GM12878 (cell line): ENCODE measurements around the gene SPN. TPM values are rescaled to one million over a fixed set of nuclear protein-coding genes. Genes with fewer than 3 reads are reported as not detected.
A peak's percentile ranks its signal among the peaks of the same experiment; 100 is the strongest.
"Not testable (repeated sequence)": the region's sequence is repeated elsewhere in the genome, so short reads cannot be mapped to it uniquely, and the experiment has no call there.

Experiments used
- ATAC-seq: fragments of 200-7000 bp; cut with Tn5 transposase; 3 replicates; pipeline ENCODE4 v1.9.1; 2020; ENCODE audit warnings: mild to moderate bottlenecking, moderate library complexity
- BruUV-seq: library from RNA; stranded (reverse); fragments of 400-500 nt; replicated peaks from 2 replicates; lab custom pipeline; 2021; lab: Mats Ljungman, UMichigan
- CTCF ChIA-PET: fragments of 300-600 bp; sonication (Branson Sonifier 250); formaldehyde crosslinking; extraction: SDS; loops from one replicate; lab custom pipeline; 2021; ENCODE audit warnings: inconsistent platforms; lab: Yijun Ruan, JAX
- POLR2A ChIA-PET: fragments of 350-600 bp; formaldehyde crosslinking; extraction: SDS; loops from one replicate; lab custom pipeline; 2021; ENCODE audit warnings: inconsistent platforms; lab: Charles Lee
- RAD21 ChIA-PET: fragments of 300-600 bp; sonication (Branson Sonifier 250); formaldehyde crosslinking; loops from one replicate; lab custom pipeline; 2023; ENCODE audit warnings: antibody characterized with exemption; ENCODE audit not compliant: unreplicated experiment; lab: Charles Lee
- SMC1A ChIA-PET: fragments of 300-600 bp; sonication (Branson Sonifier 250); formaldehyde crosslinking; loops from one replicate; lab custom pipeline; 2023; ENCODE audit not compliant: unreplicated experiment, uncharacterized antibody; lab: Charles Lee
- DNase-seq: peaks from one replicate; pipeline ENCODE4 v3.0.0-alpha.2; 2011; ENCODE audit warnings: low read depth, low spot score
- FAIRE-seq: peaks from 3 replicates; lab custom pipeline; 2011; peaks lifted over from hg19 to GRCh38; lab: Jason Lieb, UNC
- H2AFZ ChIP-seq: 2 replicates; pipeline ENCODE4 v1.6.0; 2011; ENCODE audit warnings: low read depth, low read length, control low read depth; ENCODE audit not compliant: control insufficient read depth
- H3K27ac ChIP-seq: 2 replicates; pipeline ENCODE4 v1.5.1; 2011; ENCODE audit warnings: control low read depth; ENCODE audit not compliant: control insufficient read depth, insufficient read depth
- H3K27me3 ChIP-seq, 2 experiments: replicated peaks in 1 of 2; 2 replicates each; pipeline versions ENCODE4 v1.6.0 to v1.6.1; 2011; ENCODE audit warnings: low read length in 1 of 2; ENCODE audit not compliant: control insufficient read depth in 2 of 2, insufficient read depth in 2 of 2
- H3K36me3 ChIP-seq, 2 experiments: 2 replicates each; pipeline ENCODE4 v1.5.1; 2011; ENCODE audit warnings: low read length in 1 of 2; ENCODE audit not compliant: control insufficient read depth in 2 of 2, insufficient read depth in 2 of 2
- H3K4me1 ChIP-seq: 2 replicates; pipeline ENCODE4 v1.6.1; 2011; ENCODE audit warnings: mild to moderate bottlenecking, low read length, moderate library complexity, mixed read lengths; ENCODE audit not compliant: control insufficient read depth, insufficient read depth
- H3K4me2 ChIP-seq: 2 replicates; pipeline ENCODE4 v1.6.0; 2011; ENCODE audit warnings: control low read depth; ENCODE audit not compliant: control insufficient read depth, insufficient read depth
- H3K4me3 ChIP-seq: fragments of 200-600 bp; sonication (generic); 2 replicates; pipeline ENCODE4 v1.5.1; 2016
- H3K79me2 ChIP-seq: 2 replicates; pipeline ENCODE4 v1.6.0; 2011; ENCODE audit warnings: low read length; ENCODE audit not compliant: control insufficient read depth, insufficient read depth
- H3K9ac ChIP-seq: 2 replicates; pipeline ENCODE4 v1.8.0; 2011; ENCODE audit warnings: low read length, control low read depth, mixed read lengths; ENCODE audit not compliant: control insufficient read depth, insufficient read depth
- H3K9me3 ChIP-seq: replicated peaks from 3 replicates; pipeline ENCODE4 v1.5.1; 2011; ENCODE audit warnings: mild to moderate bottlenecking, low read length; ENCODE audit not compliant: control insufficient read depth, insufficient read depth
- H4K20me1 ChIP-seq: 2 replicates; pipeline ENCODE4 v1.6.0; 2011; ENCODE audit not compliant: control insufficient read depth, insufficient read depth
- DPF2 ChIP-seq: fragments of 450-650 bp; IDR thresholded peaks from 2 replicates; pipeline ENCODE4 v1.6.1; 2017; ENCODE audit warnings: mild to moderate bottlenecking
- IKZF2 ChIP-seq, 2 experiments: fragments of 450-650 bp; IDR thresholded peaks; 2 replicates each; pipeline ENCODE4 v1.6.1; 2017; ENCODE audit warnings: mild to moderate bottlenecking in 2 of 2, moderate library complexity in 2 of 2
- MTA2 ChIP-seq: fragments of 450-650 bp; IDR thresholded peaks from 2 replicates; pipeline ENCODE4 v1.6.1; 2016; ENCODE audit warnings: low read depth, mild to moderate bottlenecking, moderate library complexity
- RAD51 ChIP-seq: fragments of 450-650 bp; IDR thresholded peaks from 2 replicates; pipeline ENCODE4 v1.6.1; 2016; ENCODE audit warnings: moderate library complexity, mild to moderate bottlenecking, inconsistent platforms
- SMARCA5 ChIP-seq: fragments of 450-650 bp; IDR thresholded peaks from 2 replicates; pipeline ENCODE4 v1.6.1; 2017; ENCODE audit warnings: mild to moderate bottlenecking
- WGBS: methylation state at CpG from one replicate; pipeline ENCODE4 v1.1.6; 2016; ENCODE audit warnings: low lambda C conversion rate; ENCODE audit not compliant: insufficient replicate concordance, insufficient coverage; ENCODE audit errors: missing lambda C conversion rate; 5-methylcytosine and 5-hydroxymethylcytosine counted together
- in situ Hi-C: fragments of 300-500 bp; cut with MboI; formaldehyde crosslinking; loops from 9 replicates; pipeline ENCODE4 v1.14.3; 2018; ENCODE audit warnings: mixed read lengths
- intact Hi-C: fragments of 100-400 bp; cut with micrococcal nuclease; formaldehyde crosslinking; loops from one replicate; pipeline ENCODE4 v1.14.2; 2022; ENCODE audit not compliant: unreplicated experiment
- polyA plus RNA-seq, 11 experiments: library from polyadenylated mRNA; depleted of rRNA in 4 of 11; unstranded in 6 of 11; stranded (reverse) in 5 of 11; fragments of >200 nt; fragmentation: Nextera tagmentation in 4 of 11; fragmentation: Illumina TruSeq in 1 of 11; extraction: Ambion mirVana in 4 of 11; extraction: Trizol in 1 of 11; gene quantifications; 1 replicate in 1 of 11; 2 replicates in 10 of 11; pipeline versions ENCODE4 v1.2.1 to v1.2.3, GENCODE V29; 2011 to 2016; ENCODE audit warnings: inconsistent platforms in 2 of 11, missing spikeins in 2 of 11, low read depth in 1 of 11
- total RNA-seq, 4 experiments: library from RNA; depleted of rRNA in 3 of 4; stranded (reverse); fragments of >200 nt in 3 of 4; fragmentation: Illumina TruSeq in 1 of 4; extraction: Trizol in 1 of 4; gene quantifications; 2 replicates each; pipeline versions ENCODE4 v1.2.1 to v1.2.3, GENCODE V29; 2013 to 2021

The SPN gene
- total and polyA plus RNA-seq, 10 of the 15 experiments (the other 5 are each of a cell fraction or from before 2014, with no cell fraction given): 16.2 to 173 (median 92.7) TPM

- ChIA-PET SMC1A (interaction anchor here (0.6 to 4.1 kb wide), 7 partner anchors 8 to 56 kb away, joined by 3 to 52 read pairs (median 4); partner anchors contain the start of gene SPN), CTCF (interaction anchor here (0.5 to 5.0 kb wide), 6 partner anchors 8 to 154 kb away, joined by 3 to 25 read pairs (median 4); partner anchors contain the start of genes QPRT and SPN), POLR2A (interaction anchor here (0.6 to 4.8 kb wide), 8 partner anchors 8 to 997 kb away, joined by 3 to 62 read pairs (median 6); partner anchors contain the start of genes PRR14 and SPN), RAD21 (interaction anchor here (1.1 to 3.8 kb wide), 5 partner anchors 8 to 47 kb away, joined by 4 to 26 read pairs (median 5); partner anchors contain the start of gene SPN)
- Histone ChIP-seq H3K4me2 (peak overlapping the region; percentile 71), H3K9ac (peak overlapping the region; percentile 37; the same call in 1 of the 2 replicates), H2AFZ (peak overlapping the region; percentile 79), H3K4me1 (peaks cover 18% of the 10 kb centered on the region), H3K27ac (peak overlapping the region; percentile 61)
- H3K79me2 ChIP-seq, intact Hi-C loops, H3K36me3 ChIP-seq, BruUV-seq, H3K27me3 ChIP-seq, DNase-seq, H4K20me1 ChIP-seq, in situ Hi-C loops, FAIRE-seq, H3K9me3 ChIP-seq, H3K4me3 ChIP-seq: not testable (repeated sequence)
- WGBS: 85% methylated on average over 6 of the region's 7 CpGs
- TF ChIP-seq DPF2: peak; percentile 17; the same call in 1 of the 2 replicates
- 0 out of 2 replicates have a peak, but pooled peaks have one; percentile 9 for TF ChIP-seq MTA2
- peak; percentile 27; the same call in 1 of the 2 replicates for TF ChIP-seq SMARCA5
- TF ChIP-seq IKZF2 (IDR thresholded peaks at IDR 0.05): 0 out of 4 replicates have a peak, but pooled peaks of 1 of the 2 experiments have one; percentile 4
- TF ChIP-seq RAD51: 0 out of 2 replicates have a peak, but pooled peaks have one; percentile 6
- ATAC-seq: peak; percentile 45; the same call in 2 of the 3 replicates
These were observed 9.2 kb upstream of the SPN start for GRCh38 chr16:29653890-29654289.
